Lower lobe of right lung (tissue), 2 donors: ENCODE measurements around the gene IER3. TPM values are rescaled to one million over a fixed set of nuclear protein-coding genes. Genes with fewer than 3 reads are reported as not detected.

ENCODE experiments used
- ATAC-seq, 2 donors: fragments of 200-7000 bp; cut with Tn5 transposase; one replicate each; pipeline ENCODE4 v1.9.1; 2020 to 2022; ENCODE audit warnings: mild to moderate bottlenecking in 2 of 2, moderate library complexity in 2 of 2
- DNase-seq: peaks from one replicate; pipeline ENCODE4 v3.0.0-alpha.2; 2020
- H3K27ac ChIP-seq: fragments of 200-600 bp; one replicate; pipeline ENCODE4 v1.8.0; 2022
- H3K27me3 ChIP-seq: fragments of 200-600 bp; one replicate; pipeline ENCODE4 v1.8.0; 2022; ENCODE audit warnings: low read depth
- H3K36me3 ChIP-seq: fragments of 200-600 bp; one replicate; pipeline ENCODE4 v1.8.0; 2022; ENCODE audit warnings: mild to moderate bottlenecking
- H3K4me1 ChIP-seq: fragments of 200-600 bp; one replicate; pipeline ENCODE4 v1.8.0; 2022
- H3K4me3 ChIP-seq: fragments of 200-600 bp; one replicate; pipeline ENCODE4 v1.8.0; 2022; ENCODE audit warnings: mild to moderate bottlenecking
- H3K9me3 ChIP-seq: fragments of 200-600 bp; one replicate; pipeline ENCODE4 v1.8.0; 2022
- CTCF ChIP-seq: fragments of 200-600 bp; IDR thresholded peaks from one replicate; pipeline ENCODE4 v1.8.0; 2022; ENCODE audit warnings: antibody characterized with exemption, mild to moderate bottlenecking
- intact Hi-C: fragments of 100-400 bp; cut with DNase I; formaldehyde crosslinking; loops from one replicate; pipeline ENCODE4 v1.11.0; 2022
- total RNA-seq: library from RNA; stranded (reverse); fragmentation: NEBNext Ultra II Directional; extraction: Animal tissue kit (Norgen Biotek cat#: 25700); gene quantifications from one replicate; pipeline ENCODE4 v1.2.1, GENCODE V29; 2021
- donor health status: DM: no; HTN: yes; CAD: no; lungs with severe emphysema.

Gene IER3
- total RNA-seq, 1 donor from 2014 or later, result 18.0 TPM

DNA sequence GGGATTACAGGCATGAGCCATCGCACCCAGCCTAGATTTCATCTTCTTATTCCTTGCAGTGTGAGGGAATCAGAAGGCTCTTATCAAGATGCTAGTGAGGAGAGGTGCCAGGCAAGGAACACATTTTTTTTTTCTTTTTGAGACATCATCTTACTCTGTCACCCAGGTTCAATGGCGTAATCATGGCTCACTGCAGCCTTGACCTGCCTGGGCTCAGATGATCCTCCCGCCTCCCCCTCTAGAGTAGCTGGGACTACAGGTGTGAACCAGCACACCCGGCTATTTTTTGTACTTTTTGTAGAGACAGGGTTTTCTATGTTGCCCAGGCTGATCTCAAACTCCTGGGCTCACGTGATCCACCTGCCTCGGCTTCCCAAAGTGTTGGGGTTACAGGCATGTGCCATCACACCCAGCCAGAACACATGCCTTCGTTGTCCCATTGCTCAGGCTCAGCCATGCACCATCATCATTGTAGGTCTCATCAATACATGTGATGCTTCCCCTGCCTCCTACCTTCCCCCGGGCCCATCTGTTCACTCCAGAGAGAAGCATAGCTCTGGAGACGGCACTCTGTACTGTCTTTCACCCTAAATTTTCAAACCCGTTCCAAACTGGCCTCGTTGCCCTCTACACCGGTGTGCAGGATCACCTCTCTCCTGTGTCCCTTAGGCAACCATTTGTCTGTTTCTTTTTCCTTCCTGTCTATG, 12.0 kb downstream of the IER3 start:
- H3K36me3 ChIP-seq, result peaks cover 100% of the 10 kb centered on the region

GRCh38 chr6:30730601-30731435, 13.5 kb downstream of the IER3 start:
- Histone ChIP-seq H3K4me1 (peaks cover 13% of the 10 kb centered on the region), H3K4me3 (no peak overlapping the region), H3K27ac (no peak overlapping the region)

More for the DNA sequence above, 12.0 kb downstream of the IER3 start:
- Histone ChIP-seq H3K27ac (no peak overlapping the region), H3K4me1 (peaks cover 26% of the 10 kb centered on the region), H3K9me3 (no peaks in the 10 kb centered on the region), H3K4me3 (no peak overlapping the region), H3K27me3 (no peaks in the 10 kb centered on the region)
- DNase-seq (no peak), ATAC-seq (no peak)
- TF ChIP-seq CTCF, result no peak
- intact Hi-C loops, result no loop called here

DNA sequence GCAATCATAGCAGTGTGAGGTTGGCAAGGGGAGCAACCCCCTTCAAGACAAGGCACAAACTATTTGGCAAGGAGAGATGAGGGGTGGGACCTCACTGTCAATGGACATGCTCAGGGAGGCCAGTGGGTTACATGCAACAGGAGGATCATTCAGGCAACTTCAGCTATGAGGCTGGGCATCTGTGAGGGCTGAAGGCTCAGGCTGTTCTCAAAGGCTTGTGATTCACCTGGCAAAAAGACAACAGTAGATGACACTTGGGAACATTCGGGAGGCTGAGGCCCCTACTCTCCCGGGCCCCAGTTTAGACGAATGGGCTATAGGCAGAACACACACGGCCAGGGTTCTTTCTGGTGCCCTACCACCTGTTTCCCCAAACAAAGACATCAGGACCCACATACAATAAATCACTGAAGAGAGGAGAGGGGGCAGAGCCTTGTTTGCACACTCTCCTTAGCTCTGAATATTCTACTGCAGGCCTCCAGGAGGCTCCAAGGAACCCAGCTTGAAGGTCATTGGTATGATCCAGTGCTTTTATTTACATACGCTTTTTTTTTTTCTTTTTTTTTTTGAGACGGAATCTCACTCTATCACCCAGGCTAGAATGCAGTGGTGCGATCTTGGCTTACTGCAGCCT, 16.3 kb downstream of the IER3 start:
- H3K36me3 ChIP-seq, result peaks cover 100% of the 10 kb centered on the region
- TF ChIP-seq CTCF, result no peak
- no peaks in the 10 kb centered on the region for H3K9me3 ChIP-seq
- intact Hi-C loops, result no loop called here
- H3K27me3 ChIP-seq, result no peaks in the 10 kb centered on the region
- ATAC-seq, result no peak
- no peak overlapping the region for H3K4me3 ChIP-seq
- H3K27ac ChIP-seq, result peak overlapping the region; percentile 2
- H3K4me1 ChIP-seq, result peaks cover 18% of the 10 kb centered on the region
- DNase-seq, result no peak

More at GRCh38 chr6:30730601-30731435, 13.5 kb downstream of the IER3 start:
- Histone ChIP-seq H3K9me3 (no peaks in the 10 kb centered on the region), H3K27me3 (no peaks in the 10 kb centered on the region), H3K36me3 (peaks cover 100% of the 10 kb centered on the region)
- peak; percentile 66 for TF ChIP-seq CTCF
- peak; percentile 91 to 93 for ATAC-seq
- peak; percentile 86 for DNase-seq
- intact Hi-C loops, result no loop called here

DNA sequence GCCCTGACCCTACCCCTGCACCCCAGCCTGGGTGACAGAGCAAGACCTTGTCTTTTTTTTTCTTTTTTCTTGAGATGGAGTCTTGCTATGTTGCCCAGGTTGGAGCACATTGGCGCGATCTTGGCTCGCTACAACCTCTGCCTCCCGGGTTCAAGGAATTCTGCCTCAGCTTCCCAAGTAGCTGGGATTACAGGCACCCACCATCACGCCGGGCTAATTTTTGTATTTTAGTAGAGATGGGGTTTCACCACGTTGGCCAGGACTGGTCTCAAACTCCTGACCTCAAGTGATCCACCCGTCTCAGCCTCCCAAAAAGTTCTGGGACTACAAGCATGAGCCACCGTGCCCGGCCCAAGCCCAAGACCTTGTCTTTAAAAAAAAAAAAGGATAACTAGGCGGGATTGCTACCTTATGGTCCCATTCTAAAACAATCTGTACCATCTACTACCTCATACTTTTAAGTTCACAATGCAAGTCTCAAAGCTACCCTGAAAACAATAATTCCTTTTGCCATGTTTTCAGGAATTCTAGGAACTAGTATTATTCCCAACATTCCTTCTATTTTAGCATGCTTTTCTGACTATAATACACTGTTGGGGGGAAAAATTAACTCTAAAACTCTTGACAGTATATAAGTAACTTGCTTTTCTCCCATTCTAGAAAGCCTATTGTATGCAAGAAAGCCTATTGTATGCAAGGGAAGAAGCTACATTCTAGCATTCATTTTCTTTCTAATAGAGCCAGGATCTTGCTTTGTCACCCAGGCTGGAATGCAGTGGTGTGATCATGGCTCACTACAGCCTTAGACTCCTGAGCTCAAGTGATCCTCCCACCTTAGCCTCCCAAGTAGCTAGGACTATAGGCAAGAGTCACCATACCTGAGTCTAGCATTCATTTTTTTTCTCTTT, 17.6 kb downstream of the IER3 start:
- ATAC-seq (no peak), DNase-seq (no peak)
- Histone ChIP-seq H3K36me3 (peaks cover 100% of the 10 kb centered on the region), H3K9me3 (no peaks in the 10 kb centered on the region), H3K4me3 (no peak overlapping the region), H3K27ac (peak overlapping the region; percentile 2), H3K4me1 (peaks cover 31% of the 10 kb centered on the region), H3K27me3 (no peaks in the 10 kb centered on the region)
- intact Hi-C loops, result no loop called here
- TF ChIP-seq CTCF, result no peak
